GM19043 (cell line): ENCODE results near the gene EXOC4.

ENCODE experiments used
- ATAC-seq: cut with Tn5 transposase; IDR thresholded peaks from one replicate; pipeline ENCODE4 v1.9.1; 2021; ENCODE audit warnings: low read depth; ENCODE audit not compliant: unreplicated experiment

EXOC4 gene

GRCh38 chr7:133409966-133410365 lies 157.1 kb downstream of the EXOC4 start:
- no peak for ATAC-seq

DNA sequence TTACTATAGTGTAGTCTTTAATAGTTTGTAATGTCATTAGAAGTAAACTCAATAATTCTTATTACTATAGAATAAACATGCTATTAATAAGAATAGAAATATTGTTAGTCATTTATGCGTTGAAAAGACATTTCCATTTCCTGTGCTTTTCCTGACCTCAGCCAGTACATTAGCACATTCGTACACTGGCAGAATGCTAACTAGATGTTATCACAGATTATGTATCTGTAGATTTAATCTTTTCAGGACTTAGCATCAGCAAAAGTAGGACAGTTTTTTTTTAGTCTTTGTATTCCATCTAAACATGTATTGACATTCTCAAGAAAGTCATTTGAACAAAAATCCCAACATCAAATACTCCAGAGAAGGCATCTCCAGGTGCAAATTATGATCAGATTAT lies 158.5 kb downstream of the EXOC4 start:
- ATAC-seq = no peak

- ATAC-seq = no peak
Measured at GRCh38 chr7:133412942-133413341, 160.1 kb downstream of the EXOC4 start.

- ATAC-seq = no peak
Measured at GRCh38 chr7:133419041-133419440, 166.2 kb downstream of the EXOC4 start.

DNA sequence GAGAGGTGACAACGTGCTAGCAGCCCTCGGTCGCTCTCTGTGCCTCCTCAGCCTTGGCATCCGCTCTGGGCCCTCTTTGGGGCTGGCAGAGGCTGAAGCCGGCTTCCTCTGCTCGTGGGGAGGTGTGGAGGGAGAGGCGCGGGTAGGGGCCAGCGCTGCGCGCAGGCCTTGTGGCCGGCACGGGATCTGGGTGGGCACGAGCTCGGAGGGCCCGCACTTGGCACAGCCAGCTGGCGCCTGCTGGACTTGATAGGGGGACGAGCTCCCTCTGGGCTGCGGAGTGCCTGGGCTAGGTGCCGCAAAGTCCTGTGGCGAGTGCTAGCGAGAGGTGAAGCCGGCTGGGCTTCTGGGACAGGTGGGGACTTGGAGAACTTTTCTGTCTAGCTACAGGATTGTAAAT lies 170.7 kb downstream of the EXOC4 start:
- no peak for ATAC-seq

GRCh38 chr7:133428326-133428725 lies 175.4 kb downstream of the EXOC4 start:
- ATAC-seq = no peak

DNA sequence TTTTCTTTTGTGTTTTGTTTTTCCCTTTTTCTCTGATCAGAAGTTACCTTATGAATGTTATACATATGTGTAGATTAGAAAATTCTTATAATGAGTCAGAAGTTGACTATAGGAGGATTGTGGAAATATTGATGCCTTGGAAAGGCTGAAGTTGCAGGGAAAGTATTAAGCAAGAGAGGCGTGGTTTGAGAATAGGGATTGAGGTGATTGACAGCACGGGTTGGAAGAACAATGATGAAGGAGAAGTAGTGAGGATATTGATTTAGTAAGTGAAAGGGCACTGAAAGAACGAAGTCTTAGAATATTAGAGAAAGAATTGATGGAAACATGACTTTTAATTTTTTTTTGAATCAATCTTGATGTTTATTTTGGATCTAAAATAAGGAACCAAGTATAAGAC lies 176.0 kb downstream of the EXOC4 start:
- ATAC-seq = no peak

- no peak for ATAC-seq
Measured at GRCh38 chr7:133429371-133429770, 176.5 kb downstream of the EXOC4 start.

GRCh38 chr7:133431134-133431724 lies 178.4 kb downstream of the EXOC4 start:
- no peak for ATAC-seq

DNA sequence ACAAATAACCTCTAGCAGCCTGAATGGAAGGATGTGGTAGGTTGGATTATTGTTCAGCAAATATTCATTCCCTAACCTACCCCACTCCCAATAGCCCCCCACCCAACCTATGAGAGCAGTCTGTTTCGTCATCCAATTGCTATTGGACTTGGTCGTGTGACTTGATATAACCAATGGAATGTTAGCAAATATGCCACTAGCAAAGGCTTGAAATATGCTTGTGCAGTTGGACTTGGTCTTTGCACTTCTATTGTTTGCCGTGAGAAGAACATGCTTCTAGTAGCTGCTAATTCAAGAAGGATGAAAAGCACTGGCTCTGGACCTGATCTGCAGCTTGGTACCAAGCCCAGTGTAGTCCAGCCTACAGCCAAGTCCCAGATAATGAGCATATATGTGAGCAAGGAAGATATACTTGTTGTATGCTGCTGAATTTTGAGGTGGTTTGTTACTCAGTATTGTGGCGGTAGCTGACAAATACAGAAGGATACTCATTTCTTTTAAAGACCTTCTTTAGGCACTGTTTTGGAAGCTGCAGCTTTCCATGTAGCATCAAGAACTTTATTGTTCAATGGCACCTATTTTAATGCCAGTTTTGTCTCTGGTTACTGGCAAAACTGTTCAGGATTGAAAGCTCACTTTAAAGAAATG lies 180.4 kb downstream of the EXOC4 start:
- no peak for ATAC-seq

DNA sequence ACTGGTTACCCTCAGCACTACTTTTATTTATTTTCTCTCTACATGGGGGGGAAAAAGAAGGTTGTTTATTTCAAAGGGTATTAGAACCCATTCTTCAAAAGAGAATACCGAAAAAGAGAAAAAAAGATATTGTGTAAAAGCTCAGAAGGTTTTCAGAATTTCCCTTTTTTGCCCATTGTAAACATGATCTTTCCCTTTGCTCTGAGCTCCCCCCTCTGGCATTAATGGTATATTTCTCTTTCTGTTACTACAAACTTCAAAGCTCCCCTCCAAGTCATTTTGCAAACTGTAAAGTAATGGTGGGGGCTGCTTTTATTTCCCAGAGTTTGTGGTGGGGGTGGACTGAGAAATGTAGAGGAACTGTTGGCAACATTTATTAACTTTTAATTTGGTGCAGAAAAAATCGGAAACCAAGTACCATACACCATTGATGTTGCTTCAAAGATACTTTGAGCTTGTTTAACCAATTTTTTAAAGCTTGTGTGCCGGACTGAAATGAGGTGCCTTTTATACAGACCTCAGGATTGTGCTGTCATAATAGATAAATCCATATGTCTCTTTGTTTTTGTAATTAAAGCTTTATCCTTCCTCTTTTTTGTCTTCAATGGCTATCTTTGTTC lies 181.5 kb downstream of the EXOC4 start:
- ATAC-seq = no peak

- no peak for ATAC-seq
Measured at GRCh38 chr7:133436014-133436428, 183.1 kb downstream of the EXOC4 start.

DNA sequence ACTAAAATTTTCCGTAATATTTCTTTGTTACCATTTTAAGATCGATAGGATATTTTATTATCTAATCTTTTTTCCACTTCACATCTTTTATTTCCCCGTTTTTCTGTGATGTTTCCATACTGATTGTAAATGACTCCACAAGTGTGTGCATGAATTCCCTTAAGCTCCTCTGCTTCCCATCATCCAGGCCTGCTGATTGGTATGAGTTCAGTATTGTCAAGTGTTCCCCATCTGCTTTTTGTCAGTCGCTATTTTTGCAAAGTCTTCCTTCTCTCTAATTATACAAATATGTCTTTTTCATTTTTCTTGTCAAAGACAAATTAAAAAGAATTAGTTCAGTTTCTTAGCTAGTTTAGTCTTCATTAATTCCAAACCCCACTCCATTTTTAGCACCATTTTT lies 184.7 kb downstream of the EXOC4 start:
- ATAC-seq = no peak

DNA sequence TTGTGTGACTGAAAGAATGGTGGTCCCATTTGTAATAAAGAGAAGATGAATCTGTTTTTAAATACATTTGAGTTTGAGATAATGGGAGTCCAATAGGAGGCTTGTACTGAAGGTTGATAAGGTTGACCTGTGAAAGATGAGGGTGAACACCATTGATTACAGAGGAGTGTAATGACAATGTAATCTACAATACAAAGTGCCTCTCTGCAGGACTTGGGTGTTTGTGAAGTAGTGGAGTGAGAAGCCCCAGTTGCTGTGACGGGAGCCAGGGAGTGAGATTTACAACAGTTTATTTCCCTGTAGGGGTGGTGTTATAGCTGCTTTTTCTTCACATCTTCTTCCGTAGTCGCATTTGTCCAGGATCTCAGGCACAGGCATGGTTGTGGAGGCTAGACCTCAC lies 189.9 kb downstream of the EXOC4 start:
- no peak for ATAC-seq

GRCh38 chr7:133445617-133446016 lies 192.7 kb downstream of the EXOC4 start:
- ATAC-seq = no peak

DNA sequence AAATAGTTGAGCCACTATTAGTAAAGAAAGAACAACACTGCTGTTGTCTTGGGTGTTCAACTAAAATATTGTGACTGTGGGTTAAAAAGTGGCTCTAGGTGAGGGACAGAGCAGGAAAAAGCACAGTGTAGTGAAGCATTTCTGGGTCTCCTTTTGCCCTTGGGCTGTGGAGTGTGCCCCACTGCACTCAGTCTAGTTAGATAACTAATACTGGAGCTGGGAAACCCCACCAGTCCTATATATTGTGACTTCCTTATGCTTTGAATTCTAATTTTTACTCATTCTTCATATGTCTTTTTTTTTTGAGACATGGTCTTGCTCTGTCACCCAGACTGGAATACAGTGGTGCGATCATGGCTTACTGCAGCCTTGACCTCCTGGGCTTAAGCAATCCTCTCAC lies 195.1 kb downstream of the EXOC4 start:
- no peak for ATAC-seq

- ATAC-seq = no peak
Measured at GRCh38 chr7:133452577-133452976, 199.7 kb downstream of the EXOC4 start.

DNA sequence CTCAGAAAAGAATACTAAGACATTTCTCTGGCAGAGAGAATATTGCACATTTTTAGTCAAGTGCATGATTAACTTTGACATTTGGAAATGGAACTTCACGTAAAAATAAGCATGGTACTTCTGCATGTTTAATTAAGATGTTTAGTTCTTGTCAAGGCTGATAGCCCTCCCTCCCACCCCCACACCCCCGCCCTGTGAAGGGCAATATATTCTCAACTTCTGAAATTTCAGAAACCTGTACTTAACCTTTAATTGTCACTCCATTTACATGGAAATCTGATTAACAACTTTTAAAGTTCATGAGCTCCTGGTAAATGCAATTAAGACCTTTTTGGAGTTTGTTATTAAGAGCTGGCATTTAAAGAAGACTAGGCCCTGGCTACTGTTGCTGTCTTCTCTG lies 205.8 kb downstream of the EXOC4 start:
- ATAC-seq = no peak

DNA sequence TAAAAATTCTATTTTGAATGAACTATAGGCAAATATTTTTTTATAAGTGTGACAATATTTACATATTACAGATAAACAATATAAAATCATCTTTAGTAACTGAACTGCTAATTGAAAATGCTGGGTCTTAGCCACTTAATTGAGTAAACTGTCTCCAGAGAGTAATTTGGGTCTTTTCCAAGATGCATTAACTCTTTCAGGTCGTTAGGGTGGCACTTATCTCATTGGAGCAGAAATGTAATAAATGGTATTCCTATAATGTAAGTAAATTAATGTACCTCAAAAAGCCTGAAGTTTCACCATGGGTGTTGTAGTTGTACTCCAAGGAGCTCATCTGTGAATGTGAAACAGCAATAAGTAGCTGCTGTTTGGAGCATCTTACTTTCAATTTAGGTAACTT lies 208.5 kb downstream of the EXOC4 start:
- ATAC-seq = no peak

DNA sequence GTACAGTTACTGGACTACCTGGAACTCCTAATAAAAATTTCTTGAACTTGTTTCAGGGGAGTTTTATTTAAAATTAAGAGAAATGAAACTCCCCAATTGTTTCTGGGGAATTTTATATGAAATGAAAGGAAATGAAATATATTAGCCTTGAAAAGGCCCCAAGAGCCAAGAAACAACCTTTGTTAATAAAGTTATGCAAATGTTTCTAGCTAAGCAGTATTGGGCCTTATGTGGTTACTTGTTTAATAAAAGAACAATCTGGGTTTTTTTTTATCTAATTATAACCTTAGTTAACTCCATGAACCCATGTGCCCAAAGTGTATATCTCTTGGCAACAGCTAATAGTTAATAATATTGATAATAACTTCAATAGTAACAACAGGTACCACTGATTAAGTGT lies 222.8 kb downstream of the EXOC4 start:
- ATAC-seq = no peak

GRCh38 chr7:133477791-133478190 lies 224.9 kb downstream of the EXOC4 start:
- ATAC-seq = no peak

DNA sequence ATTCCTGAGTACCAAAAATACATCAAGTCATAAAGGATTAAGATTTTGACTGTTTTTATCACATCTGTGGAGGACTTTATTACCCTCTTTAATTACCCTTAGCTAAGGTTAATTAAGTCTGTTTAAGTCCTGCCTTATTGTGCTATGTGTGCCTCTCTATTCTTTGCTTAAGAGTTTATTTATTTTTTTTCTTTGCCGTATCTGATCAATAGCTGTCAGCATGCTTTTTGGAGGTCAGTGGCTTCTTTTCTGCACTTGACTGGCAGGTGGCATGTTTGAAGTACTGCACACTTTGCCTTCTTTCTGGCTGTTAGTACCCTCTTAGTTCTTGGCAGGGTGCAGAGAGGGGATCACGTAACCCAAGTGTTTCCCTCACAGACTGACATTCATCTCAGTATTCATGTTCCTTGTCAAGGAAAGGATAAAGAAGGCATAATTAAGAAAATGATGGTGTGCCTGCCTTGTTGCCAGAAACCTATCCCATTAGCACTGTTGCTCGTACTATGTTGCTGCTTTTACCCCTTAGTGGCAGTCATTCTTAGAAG lies 225.8 kb downstream of the EXOC4 start:
- no peak for ATAC-seq
